OCI-LY7 (cell line): ENCODE data around the gene RNF7.

ENCODE experiments used
- EZH2phosphoT487 ChIP-seq: fragments of 200-600 bp; sonication (generic); IDR thresholded peaks from 2 replicates; pipeline ENCODE4 v1.6.1; 2018; ENCODE audit warnings: low read depth, borderline replicate concordance, mild to moderate bottlenecking, mixed run types, antibody characterized with exemption, low read length, moderate library complexity, mixed read lengths
- TF ChIP-seq, protein P1 (sequence below): fragments of 200-600 bp; sonication (generic); conservative IDR thresholded peaks from 2 replicates; pipeline ENCODE4 v1.5.1; 2014; ENCODE audit warnings: mild to moderate bottlenecking, antibody characterized with exemption, low read length, moderate library complexity, mixed read lengths

GRCh38 chr3:141773676-141774075, 35.6 kb downstream of the RNF7 start:
- TF ChIP-seq, protein P1, sequence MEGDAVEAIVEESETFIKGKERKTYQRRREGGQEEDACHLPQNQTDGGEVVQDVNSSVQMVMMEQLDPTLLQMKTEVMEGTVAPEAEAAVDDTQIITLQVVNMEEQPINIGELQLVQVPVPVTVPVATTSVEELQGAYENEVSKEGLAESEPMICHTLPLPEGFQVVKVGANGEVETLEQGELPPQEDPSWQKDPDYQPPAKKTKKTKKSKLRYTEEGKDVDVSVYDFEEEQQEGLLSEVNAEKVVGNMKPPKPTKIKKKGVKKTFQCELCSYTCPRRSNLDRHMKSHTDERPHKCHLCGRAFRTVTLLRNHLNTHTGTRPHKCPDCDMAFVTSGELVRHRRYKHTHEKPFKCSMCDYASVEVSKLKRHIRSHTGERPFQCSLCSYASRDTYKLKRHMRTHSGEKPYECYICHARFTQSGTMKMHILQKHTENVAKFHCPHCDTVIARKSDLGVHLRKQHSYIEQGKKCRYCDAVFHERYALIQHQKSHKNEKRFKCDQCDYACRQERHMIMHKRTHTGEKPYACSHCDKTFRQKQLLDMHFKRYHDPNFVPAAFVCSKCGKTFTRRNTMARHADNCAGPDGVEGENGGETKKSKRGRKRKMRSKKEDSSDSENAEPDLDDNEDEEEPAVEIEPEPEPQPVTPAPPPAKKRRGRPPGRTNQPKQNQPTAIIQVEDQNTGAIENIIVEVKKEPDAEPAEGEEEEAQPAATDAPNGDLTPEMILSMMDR, result no peak
- TF ChIP-seq EZH2phosphoT487, result no peak
